HG02884 (cell line): ENCODE data around the gene OGG1.

Experiments
- ATAC-seq: cut with Tn5 transposase; IDR thresholded peaks from one replicate; pipeline ENCODE4 v1.9.1; 2021; ENCODE audit warnings: mild to moderate bottlenecking, moderate library complexity; ENCODE audit not compliant: unreplicated experiment

Gene OGG1

GRCh38 chr3:9727041-9727595 is 22.6 kb upstream of the OGG1 start:
- ATAC-seq: no peak

GRCh38 chr3:9727743-9728142 is 22.0 kb upstream of the OGG1 start:
- ATAC-seq: no peak

- no peak for ATAC-seq
Observed at GRCh38 chr3:9729419-9729818, 20.3 kb upstream of the OGG1 start.

GRCh38 chr3:9730657-9731205 is 19.0 kb upstream of the OGG1 start:
- peak; percentile 32 for ATAC-seq

GRCh38 chr3:9731206-9732079 is 18.3 kb upstream of the OGG1 start, which contains the start of gene BRPF1:
TSS of gene BRPF1 (plus strand) at chr3:9731735. CDS start at chr3:9734141, 2,406 bp downstream.
- ATAC-seq: peak; percentile 91

- ATAC-seq: no peak
Observed at GRCh38 chr3:9732080-9732739, 17.5 kb upstream of the OGG1 start.

- ATAC-seq: no peak
Observed at GRCh38 chr3:9732740-9733115, 17.0 kb upstream of the OGG1 start.

GRCh38 chr3:9736831-9737230 is 12.9 kb upstream of the OGG1 start:
- no peak for ATAC-seq

GRCh38 chr3:9739181-9739580 is 10.6 kb upstream of the OGG1 start:
- ATAC-seq: no peak

- ATAC-seq: no peak
Observed at GRCh38 chr3:9742560-9742959, 7.2 kb upstream of the OGG1 start.

- ATAC-seq: no peak
Observed at GRCh38 chr3:9743548-9743947, 6.2 kb upstream of the OGG1 start.

GRCh38 chr3:9744162-9744561 is 5.6 kb upstream of the OGG1 start:
- no peak for ATAC-seq

- ATAC-seq: no peak
Observed at GRCh38 chr3:9745521-9745920, 4.2 kb upstream of the OGG1 start.

GRCh38 chr3:9746330-9746729 is 3.4 kb upstream of the OGG1 start:
- ATAC-seq: no peak

- no peak for ATAC-seq
Observed at GRCh38 chr3:9747267-9747666, 2.5 kb upstream of the OGG1 start.

- no peak for ATAC-seq
Observed at GRCh38 chr3:9748031-9748430, 1.7 kb upstream of the OGG1 start.

GRCh38 chr3:9749296-9749644 is 482 bp upstream of the OGG1 start:
- ATAC-seq: no peak

GRCh38 chr3:9750556-9751411 is 1.0 kb downstream of the OGG1 start:
- ATAC-seq: no peak

- no peak for ATAC-seq
Observed at GRCh38 chr3:9754678-9755077, 4.9 kb downstream of the OGG1 start.

- no peak for ATAC-seq
Observed at GRCh38 chr3:9757427-9757826, 7.7 kb downstream of the OGG1 start.
